Germinal center (tissue), 1 donor: ENCODE results near the gene RYR2.

Source experiments
- DNase-seq: peaks from one replicate; pipeline ENCODE4 v3.0.0; 2012; ENCODE audit warnings: mixed read lengths, low spot score

Gene RYR2

DNA sequence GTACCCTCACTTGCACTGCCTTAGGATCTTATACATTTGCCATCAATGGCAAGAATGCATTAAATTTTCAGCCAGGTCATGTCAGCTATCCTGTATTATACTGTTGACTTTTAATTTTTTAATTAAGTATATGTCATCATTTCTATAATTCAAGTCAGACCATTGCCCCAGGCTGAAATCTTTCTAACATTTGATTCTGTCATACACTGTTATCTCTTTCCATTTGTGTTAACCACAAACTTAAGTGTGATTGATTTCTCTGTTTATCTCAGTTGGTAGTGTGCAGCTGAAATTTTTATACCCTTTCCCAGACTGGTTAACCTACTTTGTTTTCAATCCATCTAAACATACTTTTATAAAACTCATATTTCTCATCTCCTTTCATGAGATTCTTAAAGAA, 695.5 kb downstream of the RYR2 start:
- no peak for DNase-seq

DNA sequence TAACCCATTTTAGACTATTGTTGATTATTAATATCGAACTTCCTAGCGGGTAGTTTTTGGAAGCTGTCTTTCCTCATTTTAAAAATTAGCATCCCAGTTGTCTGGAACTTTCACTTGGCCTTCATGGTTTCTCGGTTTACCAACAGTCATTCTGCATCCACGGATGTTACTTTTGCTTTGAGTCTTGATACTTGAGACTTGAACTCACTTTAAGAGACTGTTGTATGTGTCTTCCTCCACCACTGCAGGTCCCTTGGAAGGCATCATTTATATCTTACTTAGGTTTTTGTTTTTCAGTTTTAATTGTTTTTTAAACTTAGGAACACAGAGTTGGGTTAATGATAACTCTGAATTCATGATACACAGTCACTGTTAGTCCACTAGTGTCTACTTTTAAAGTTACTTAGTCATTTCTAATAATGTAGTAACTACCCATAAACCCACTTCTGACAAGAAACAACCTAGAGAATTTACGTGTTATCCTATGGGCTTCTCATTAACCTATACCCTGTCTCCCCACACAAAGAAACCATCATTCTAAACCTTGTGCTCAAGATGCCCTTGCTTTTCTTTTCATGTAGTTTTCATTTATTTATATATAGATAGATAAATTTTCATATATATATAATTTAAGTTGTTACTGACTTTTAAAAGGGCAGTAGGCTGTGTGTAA, 696.1 kb downstream of the RYR2 start:
- no peak for DNase-seq

DNA sequence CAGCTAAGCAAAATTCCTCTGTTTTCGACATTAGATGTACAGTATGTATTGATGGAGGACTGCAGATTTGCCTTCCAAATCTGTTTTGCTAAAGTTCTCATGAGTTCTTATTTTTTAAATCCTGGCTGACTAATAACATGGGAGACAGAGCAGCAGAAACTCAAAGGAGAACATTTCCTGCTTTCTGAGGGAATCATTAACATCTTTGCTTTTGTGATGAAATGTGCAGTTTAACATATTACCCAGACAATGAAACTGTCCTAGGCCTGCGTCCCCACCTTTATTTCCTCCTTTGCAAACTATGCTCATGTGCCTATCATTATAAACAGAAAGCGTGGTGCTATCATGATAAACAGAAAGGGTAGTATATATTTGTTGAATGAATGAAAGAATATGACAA, 698.9 kb downstream of the RYR2 start:
- DNase-seq, result no peak

DNA sequence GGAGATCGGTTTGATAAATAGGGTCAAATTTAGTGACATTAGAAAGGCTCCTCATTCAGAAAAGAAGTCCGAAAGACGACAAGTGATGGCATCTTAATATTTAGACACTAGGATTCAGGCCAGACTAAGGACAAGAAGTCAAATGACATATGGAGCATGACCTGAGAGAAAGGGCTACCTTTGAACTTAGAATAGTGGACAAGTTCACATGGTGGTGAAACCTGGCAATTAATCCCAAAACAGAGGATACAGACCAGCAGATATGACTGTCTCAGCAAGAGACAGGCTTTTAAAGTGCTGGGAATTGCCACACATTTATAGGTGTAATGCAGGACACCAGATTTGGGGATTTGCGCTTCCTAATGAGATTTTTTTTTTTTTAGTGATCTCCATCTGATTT, 703.6 kb downstream of the RYR2 start:
- DNase-seq, result no peak

DNA sequence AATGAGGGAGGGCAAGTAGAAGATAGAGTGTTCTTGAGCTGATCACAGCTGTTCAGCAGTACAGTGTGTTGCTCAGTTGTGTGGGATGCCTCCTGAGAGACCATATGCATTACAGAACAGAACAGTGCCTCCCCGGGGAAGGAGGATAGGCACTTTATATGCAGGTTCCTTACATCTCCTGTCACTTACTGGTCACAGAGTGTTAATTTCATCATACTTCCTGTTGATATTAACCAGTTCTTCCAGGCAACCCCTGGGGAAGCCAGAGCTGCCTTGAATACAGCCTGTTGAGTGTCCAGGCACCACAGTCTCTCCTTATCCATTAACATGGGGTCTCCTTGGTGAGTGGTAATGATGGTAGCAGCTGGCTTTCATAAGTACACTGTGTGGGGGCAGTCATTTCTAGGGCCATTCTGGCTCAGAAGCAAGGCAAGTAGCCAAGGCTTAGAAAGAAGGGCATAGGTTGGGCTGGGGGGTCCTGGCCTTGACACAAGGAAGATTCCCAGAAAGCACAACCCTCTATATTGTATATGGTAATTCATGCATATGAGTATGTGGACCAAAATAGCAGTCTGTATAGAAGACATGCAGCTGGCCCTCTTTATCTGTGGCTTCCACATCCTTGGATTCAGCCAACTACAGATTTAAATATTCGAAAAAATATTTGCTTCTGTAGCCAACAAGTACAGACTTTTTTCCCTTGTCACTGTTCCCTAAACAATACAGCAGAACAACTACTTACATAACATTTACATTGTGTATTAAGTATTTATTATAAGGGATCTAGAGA, 706.4 kb downstream of the RYR2 start:
- DNase-seq, result no peak

DNA sequence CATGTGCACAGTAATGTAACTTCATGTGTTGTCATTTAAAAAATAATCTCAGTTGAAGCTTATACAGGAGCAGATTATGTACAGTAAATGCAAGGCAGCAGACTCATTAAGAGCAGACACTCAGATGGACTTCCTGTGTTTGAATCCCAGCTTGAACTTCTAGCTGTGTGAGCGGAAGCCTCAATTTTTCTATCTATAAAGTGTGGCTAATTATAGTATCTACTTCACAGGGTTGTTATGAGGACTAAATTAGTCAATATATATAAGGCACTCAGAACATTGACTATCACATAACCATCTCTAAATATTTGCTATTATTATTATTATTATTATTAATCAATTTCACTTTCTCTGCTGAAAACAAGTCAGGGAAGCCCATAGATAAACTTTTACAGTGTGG, 707.1 kb downstream of the RYR2 start:
- DNase-seq, result no peak

DNA sequence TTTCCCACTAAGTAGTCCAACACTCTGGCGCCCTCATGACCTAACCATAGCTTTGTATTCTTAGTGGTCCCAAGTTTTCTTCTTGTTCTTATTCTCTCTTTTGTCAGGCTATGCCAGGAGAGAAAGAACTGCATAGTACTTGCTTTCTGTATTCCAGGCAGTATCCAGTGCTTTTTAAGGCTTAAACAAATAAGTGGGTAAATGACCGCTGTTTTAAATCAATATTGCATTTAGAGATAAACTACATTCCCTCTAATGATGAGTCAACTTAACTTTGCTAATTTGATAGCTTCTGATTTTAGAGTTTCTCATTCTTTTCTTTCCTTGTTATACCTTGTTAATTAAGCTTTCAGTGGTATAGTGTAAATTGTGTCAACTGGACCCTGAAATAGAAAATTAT, 709.1 kb downstream of the RYR2 start:
- DNase-seq, result no peak

DNA sequence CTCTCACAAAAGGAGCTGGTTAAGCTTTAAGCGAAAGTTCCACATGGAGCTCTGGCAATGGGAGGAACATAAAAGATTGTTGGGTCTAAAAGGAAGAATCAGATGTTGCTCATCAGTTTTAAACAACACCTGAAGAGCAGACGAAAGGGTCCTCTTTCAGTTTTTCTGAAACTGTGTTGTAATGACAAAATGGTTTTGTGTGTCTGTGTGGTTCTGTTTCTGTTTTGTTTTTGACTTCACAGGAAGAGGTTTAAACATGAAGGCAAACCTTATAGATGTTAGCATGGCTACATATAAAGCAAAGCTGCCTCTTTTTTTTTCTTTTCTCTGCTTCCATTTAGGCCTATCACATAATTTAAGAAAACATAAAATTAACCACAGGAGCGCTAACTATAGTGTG, 712.6 kb downstream of the RYR2 start:
- DNase-seq, result no peak

DNA sequence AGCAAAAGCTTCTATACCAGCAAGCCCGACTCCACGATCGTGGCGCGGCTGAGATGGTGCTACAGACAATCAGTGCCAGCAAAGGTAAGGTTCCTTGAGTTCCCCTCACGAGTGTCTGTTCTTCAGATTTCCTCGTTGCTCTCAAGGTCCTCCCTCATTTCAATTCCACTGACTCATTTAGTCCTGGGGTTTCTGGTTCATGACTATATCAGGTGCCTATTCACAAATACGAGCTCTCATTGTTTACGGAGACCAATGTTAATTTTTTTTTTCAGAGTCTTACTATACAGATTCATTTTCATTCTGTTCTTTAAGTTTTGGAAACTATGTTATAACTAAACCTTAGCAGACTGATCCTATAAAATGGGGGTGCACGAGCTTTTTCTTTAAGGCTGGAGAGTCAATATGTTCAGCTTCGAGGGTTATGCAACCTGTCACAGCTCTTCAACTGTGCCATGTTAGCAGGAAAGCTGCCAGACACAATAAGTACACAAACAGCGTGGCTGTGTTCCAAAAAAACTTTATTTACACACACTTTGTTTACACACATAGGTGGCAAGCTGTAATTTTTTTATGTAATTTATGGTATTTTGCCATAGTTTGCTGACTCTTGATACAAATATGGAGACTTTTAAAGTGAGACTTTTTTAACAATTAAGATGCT, 714.5 kb downstream of the RYR2 start:
- no peak for DNase-seq

DNA sequence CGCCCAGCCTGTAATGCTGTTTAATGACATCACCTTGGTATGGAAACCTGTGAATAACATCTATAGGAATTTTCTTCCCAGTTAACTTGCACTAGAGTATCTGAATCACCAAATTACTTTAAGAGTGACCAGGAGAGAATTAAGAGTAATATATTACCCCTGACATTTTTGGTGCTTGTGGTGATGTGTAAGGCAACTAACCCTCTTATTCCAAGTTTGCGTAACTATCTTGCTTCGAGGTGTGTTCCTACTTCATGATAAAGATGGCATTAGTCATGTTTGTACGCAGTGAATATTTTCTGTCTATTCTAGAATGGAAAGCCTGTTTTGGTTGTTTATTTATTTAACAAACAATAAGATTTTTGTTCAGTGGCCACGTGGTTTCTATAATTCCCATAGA, 717.4 kb downstream of the RYR2 start:
- no peak for DNase-seq

DNA sequence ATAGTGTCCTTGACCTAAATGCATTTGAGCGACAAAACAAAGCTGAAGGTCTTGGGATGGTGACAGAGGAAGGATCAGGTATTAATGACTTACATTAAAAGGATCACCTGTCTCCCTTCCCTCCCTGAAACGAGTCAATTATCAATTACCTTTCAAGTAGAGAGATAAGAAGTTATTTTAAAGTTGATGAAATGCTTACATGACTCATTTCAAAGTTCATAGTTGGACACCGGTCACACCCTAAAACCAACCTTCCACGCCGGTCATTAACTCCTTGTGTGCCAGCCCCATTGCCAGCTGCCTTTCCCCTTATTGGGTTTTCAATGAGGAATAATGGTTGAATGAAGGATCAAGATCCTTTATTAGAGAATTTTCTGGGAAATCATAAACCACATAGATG, 719.0 kb downstream of the RYR2 start:
- DNase-seq, result no peak

DNA sequence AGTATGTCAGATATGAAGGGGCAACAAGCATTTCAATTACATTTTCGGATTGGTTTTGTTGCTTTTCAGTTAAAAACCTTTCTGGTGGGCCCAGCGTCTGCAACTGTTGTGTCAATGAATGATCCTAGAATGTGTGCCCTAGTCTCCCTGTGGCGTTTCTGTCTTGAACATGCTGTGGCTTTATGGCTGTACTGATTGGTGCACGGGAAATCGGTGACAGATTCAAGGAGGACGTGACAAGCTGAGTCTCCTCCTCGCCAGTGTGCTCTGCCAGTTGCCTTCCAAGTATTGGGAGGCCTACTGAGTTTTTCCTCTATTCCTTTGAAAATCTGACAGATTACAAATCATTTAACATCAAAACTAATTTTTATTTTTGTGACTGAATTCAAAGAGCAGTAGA, 721.2 kb downstream of the RYR2 start:
- DNase-seq, result no peak

DNA sequence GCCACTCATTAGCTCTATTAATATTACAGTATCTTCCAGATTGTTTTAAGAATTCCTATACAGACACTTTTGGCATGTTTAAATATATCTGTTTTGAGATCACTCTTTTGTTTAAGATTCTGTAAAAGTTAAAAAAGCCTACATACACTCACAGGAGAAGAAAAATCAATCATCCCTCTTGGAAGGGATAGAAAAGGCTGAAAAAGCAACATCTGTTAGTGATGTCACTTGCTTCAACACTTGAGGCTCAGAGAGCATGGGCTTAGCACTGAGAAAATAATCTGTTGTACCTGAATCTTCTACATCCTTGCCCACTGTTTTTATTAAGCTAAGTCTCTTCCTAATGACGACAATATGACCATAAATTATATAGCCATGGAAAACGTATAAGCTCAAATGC, 721.8 kb downstream of the RYR2 start:
- no peak for DNase-seq

DNA sequence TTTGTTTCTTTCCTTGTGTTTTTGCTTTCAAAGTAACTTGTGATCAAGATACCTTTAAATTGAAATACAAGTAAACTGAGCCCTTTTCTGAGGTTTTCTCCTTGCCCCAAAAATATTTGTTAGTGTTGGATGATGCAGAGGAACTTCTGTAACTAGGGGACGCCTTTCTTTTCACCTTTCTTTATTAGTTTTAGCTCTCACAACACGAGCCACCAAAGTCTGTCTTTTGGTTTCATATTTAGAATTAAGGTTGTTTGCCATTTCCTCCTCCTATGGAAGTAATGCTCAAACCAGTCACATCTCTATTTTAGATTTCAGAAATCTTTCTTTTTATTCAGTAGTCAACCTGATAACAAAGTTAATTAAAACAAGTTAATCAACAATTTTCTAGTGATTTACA, 727.9 kb downstream of the RYR2 start:
- no peak for DNase-seq

DNA sequence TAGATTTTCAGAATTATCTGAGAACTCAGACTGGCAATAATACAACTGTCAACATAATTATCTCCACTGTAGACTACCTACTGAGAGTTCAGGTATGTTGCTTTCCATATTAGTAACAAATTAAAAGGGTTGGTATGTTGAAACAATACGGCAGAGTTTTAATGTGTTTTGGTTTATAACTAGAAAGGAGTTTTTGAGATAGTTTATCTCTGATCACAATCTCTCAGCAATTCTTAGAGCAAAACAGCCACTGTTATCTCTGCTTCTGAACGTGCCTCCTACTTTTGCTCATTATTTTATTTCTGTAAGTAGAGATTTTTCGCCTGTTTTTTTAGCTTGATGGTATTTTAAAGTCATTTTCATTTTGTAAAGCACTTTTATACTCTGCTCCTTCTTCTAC, 730.0 kb downstream of the RYR2 start:
- DNase-seq, result no peak

DNA sequence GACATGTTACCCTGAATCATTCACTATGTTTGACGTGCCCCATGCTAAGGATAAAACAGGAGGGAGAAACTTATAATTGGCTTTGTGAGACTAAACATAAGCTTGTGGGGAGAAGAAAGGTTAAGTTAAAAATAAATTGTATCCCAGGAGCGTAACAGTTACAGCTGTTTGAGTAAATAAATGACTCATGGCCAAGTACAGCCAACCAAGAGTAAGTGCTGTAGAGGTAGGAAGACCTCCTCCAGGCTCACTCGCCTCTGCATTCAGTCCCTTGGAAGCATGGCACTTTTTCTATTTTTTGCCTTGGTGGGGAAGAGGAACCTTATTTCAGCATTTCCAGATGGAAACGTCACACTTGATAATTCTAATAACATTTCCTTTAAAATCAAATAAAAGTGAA, 732.3 kb downstream of the RYR2 start:
- no peak for DNase-seq

DNA sequence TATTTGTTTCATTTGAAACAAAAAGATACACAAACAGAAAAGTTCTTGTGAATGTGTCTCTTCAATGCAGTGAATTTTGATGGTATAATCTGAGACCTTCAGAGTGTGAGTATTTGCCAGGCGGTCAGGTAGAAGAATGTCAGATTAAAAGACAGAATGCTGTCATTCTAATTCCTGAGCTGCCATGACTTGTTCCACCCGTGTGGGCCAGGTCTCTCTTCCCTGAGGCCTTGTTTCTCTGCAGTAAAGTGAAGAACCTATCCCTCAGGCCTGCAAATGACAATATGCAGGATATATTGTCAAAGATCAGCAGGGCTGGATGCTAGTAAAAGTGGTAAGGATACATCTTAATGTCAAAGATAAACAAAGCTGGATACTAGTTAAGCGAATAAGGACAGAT, 737.4 kb downstream of the RYR2 start:
- no peak for DNase-seq

DNA sequence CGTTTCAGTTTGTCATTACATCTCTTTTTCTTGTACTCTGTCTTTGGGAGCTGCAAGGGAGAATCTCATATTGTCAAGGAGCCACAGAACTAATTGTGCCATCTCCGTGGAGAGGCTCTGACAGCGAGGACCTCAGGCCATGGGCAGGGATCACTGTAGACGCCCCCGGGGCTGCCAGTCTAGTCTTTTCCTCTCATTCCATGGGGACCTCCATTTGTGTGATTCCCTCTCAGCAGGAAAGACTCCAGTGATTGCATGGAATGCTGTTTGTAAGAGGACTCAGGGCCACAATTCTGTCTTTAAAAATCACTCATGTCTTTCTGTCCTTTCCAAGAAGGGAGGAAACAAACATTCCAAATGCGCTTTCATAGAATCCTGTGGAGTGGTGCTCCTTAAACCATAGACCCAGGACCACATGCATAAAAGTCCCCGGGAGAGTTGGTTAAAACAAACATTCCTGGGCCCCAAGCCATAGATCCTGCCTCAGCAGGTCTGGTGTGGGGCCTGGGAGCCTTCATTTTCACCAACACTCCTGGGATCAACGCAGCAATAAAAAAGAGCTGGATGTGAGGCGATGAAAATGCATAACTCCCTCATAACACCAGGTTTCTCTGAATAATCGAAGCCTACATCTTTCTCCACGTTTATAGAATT, 744.2 kb downstream of the RYR2 start:
- DNase-seq, result no peak

DNA sequence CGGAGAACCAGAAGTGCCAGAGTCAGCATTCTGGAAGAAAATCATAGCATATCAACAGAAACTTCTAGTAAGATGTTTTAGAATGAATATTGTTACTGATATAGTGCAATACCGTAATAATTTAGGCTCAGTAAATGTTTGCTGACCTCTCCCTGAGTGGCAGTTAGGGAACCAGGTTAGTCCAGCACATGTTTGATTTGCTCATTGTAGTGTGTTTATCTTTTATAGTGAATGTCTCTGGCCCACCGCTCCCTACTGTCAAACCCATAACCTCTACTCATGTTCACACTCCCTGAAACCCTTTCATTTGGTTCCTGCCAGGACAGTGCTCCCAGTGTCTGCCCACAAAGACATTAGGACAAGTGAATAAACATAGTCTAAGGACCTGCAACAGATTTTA, 746.1 kb downstream of the RYR2 start:
- no peak for DNase-seq

DNA sequence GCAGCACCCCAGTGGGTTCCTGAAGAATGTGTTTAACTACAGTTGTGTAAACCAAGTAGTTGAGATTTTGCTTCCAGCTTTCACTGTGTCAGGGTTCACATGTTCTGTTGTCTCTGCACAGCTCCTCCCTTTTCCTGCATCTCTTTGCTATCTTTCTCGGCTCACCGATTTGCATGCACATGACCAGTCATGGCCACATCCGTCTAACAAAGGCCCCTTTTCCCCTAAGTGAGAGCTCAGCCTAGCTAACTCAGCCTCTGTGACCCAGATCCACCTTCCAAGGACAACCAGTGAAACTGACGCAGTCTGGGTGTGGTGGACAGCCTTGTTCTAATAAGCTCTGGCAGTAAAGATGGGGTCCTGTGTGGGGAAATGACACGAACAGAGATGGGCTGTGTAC, 747.6 kb downstream of the RYR2 start:
- DNase-seq, result no peak

DNA sequence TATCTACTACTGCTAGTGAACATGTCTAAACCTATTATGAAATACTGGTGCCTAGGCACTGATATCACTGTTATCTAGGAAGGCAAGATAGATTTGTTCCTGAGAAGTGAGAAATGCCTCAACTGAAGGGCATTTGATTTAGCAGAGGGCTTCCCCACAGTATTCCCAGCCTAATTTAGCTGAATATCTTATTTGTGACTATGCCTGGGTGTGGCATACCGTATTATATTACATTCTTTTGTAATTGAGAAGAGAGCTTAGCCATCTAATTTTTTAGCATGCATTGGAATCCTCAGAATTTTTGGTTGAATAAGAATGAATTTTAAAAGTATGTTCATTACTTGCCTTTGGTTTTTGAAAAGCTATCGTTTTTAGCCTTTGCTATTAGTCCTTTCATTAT, 749.6 kb downstream of the RYR2 start:
- DNase-seq, result no peak

DNA sequence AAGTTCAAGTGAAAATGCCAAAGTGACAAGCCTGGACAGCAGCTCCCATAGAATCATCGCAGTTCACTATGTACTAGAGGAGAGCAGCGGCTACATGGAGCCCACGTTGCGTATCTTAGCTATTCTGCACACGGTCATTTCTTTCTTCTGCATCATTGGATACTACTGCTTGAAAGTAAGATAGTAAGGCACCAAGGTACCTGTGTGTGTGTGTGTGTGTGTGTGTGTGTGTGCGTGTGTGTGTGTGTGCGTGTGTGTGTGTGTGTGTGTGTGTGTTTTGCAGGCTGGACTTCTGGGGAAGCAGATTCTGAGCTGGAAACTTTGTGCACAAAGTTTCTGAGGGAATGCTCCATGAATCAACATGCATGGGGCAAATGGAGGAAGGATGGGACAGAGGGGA, 750.2 kb downstream of the RYR2 start:
- no peak for DNase-seq

DNA sequence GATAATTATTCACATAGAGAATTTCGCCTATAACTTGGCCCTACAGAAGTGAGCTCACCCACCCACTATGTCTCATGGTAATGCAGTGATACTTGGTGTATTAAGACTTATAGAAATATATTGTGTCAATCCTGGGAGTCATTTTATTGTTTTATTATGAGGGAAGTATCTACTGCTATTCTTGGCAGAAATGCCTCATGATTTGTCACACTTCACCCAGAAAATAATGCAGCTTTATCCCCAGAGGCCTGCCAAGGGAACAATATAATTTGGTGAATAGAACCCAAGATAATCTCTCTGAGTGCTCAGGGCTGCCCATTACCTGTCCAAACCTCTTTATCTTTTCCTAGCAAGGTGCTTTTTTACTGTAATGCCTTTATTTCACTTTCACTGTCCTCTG, 750.7 kb downstream of the RYR2 start:
- no peak for DNase-seq
